ENCODE measurements around the gene EFHC1.

- TF ChIP-seq CTCF (IDR thresholded peaks at IDR 0.05), result no peak
- TF ChIP-seq NR3C1 (CRISPR knock-in tag; conservative IDR thresholded peaks at IDR 0.05; ENCODE audit: low read depth), result no peak
- no peak for TF ChIP-seq USF2 (CRISPR knock-in tag; IDR thresholded peaks at IDR 0.05)
- TF ChIP-seq ZNF219 (CRISPR knock-in tag; IDR thresholded peaks at IDR 0.05; ENCODE audit: borderline replicate concordance), result no peak
Observed at GRCh38 chr6:52505726-52506409, 85.7 kb downstream of the EFHC1 start.

Measured in WTC11 (cell line).